ENCODE measurements around the gene NMT2. TPM values are rescaled to one million over a fixed set of nuclear protein-coding genes. Genes with fewer than 3 reads are reported as not detected.

The NMT2 gene
- total and polyA plus RNA-seq, 2 experiments from 2014 or later: 11.7 to 16.8 TPM

DNA sequence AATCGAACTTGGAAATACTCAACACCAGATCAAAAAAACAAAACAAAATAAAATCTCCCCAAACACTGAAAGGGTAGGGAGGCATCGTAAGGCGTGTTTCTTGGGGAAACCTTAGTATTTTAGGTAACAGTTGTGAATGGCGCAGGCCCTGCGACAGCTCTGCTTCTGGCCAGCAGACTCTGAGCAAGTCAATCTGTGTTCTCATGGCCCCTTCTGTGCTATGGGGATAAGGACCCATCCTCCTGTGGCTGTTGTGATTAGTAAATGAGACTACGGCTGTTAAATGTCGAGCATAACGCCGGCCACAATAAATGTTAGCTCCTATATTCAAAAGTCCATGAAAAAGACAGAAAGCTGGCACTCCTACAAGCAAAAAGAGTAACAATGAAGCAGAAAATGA is 44.3 kb downstream of the NMT2 start (continued):
- TF ChIP-seq ZNF462 (CRISPR knock-in tag; IDR thresholded peaks at IDR 0.05) (no peak), EZH2 (IDR thresholded peaks at IDR 0.05; ENCODE audit: low read depth, unreplicated experiment) (no peak), NANOG (IDR thresholded peaks at IDR 0.05; ENCODE audit: borderline replicate concordance) (no peak)

- no peaks in the 10 kb centered on the region for H3K4me1 ChIP-seq (ENCODE audit: insufficient read depth)
- H4K20me1 ChIP-seq (replicated peaks; ENCODE audit: insufficient read depth): no peaks in the 10 kb centered on the region
- H3K4me3 Mint-ChIP-seq: no peak overlapping the region
- H3K9me3 Mint-ChIP-seq: peaks cover 3% of the 10 kb centered on the region; the same call in 1 of the 3 replicates
- DNase-seq (ENCODE audit: low spot score): no peak
- H3F3A ChIP-seq (replicated peaks; ENCODE audit: low read depth): no peaks in the 10 kb centered on the region
- H3K4me3 ChIP-seq: no peak overlapping the region
- no peaks in the 10 kb centered on the region for H3K27me3 ChIP-seq (ENCODE audit: insufficient read depth)
- H3K9me2 ChIP-seq (ENCODE audit: insufficient read depth): no peaks in the 10 kb centered on the region
- peaks cover 2% of the 10 kb centered on the region for H3K27me3 Mint-ChIP-seq (ENCODE audit: insufficient read depth, low read depth, poor library complexity)
- H3K36me3 ChIP-seq (ENCODE audit: insufficient read depth): peaks cover 10% of the 10 kb centered on the region; the same call in 1 of the 2 replicates
- H3K36me3 Mint-ChIP-seq (ENCODE audit: low read depth): peaks cover 26% of the 10 kb centered on the region
- H3K79me2 ChIP-seq (replicated peaks; ENCODE audit: insufficient read depth): no peaks in the 10 kb centered on the region
- no peak overlapping the region for H3K27ac ChIP-seq (ENCODE audit: low read depth)
- no peak for ATAC-seq
- no peak overlapping the region for H3K4me2 ChIP-seq
- no peak overlapping the region for H2AFZ ChIP-seq
- H3K4me1 Mint-ChIP-seq: no peaks in the 10 kb centered on the region
- no peak overlapping the region for H3K27ac Mint-ChIP-seq
- TF ChIP-seq REST (IDR thresholded peaks at IDR 0.05; ENCODE audit: unreplicated experiment) (no peak), EZH2phosphoT487 (IDR thresholded peaks at IDR 0.05; ENCODE audit: unreplicated experiment) (no peak), JUNB (IDR thresholded peaks at IDR 0.05; ENCODE audit: unreplicated experiment) (no peak), CTCF (conservative IDR thresholded peaks at IDR 0.05; ENCODE audit: low read depth in 2 of 2) (no peak), CREB1 (CRISPR knock-in tag; IDR thresholded peaks at IDR 0.05; ENCODE audit: low read depth) (no peak), ZNF331 (CRISPR knock-in tag; IDR thresholded peaks at IDR 0.05; ENCODE audit: low read depth) (no peak), EZH2 (IDR thresholded peaks at IDR 0.05; ENCODE audit: low read depth, unreplicated experiment) (no peak), POLR2AphosphoS5 (IDR thresholded peaks at IDR 0.05; ENCODE audit: low read depth) (no peak), STAT1 (IDR thresholded peaks at IDR 0.05; ENCODE audit: unreplicated experiment) (no peak)
- TF ChIP-seq, protein P1, sequence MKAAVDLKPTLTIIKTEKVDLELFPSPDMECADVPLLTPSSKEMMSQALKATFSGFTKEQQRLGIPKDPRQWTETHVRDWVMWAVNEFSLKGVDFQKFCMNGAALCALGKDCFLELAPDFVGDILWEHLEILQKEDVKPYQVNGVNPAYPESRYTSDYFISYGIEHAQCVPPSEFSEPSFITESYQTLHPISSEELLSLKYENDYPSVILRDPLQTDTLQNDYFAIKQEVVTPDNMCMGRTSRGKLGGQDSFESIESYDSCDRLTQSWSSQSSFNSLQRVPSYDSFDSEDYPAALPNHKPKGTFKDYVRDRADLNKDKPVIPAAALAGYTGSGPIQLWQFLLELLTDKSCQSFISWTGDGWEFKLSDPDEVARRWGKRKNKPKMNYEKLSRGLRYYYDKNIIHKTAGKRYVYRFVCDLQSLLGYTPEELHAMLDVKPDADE (IDR thresholded peaks at IDR 0.05): no peak
These were observed 44.7 kb downstream of the NMT2 start for GRCh38 chr10:15123749-15124184.
